GM18909 (cell line): ENCODE measurements around the gene RFX7.
A peak's percentile ranks its signal among the peaks of the same experiment; 100 is the strongest.
"Not testable (repeated sequence)": the region's sequence is repeated elsewhere in the genome, so short reads cannot be mapped to it uniquely, and the experiment has no call there.

Source experiments
- ATAC-seq: cut with Tn5 transposase; IDR thresholded peaks from one replicate; pipeline ENCODE4 v1.9.1; 2021; ENCODE audit warnings: mild to moderate bottlenecking; ENCODE audit not compliant: unreplicated experiment, poor library complexity

Gene RFX7

DNA sequence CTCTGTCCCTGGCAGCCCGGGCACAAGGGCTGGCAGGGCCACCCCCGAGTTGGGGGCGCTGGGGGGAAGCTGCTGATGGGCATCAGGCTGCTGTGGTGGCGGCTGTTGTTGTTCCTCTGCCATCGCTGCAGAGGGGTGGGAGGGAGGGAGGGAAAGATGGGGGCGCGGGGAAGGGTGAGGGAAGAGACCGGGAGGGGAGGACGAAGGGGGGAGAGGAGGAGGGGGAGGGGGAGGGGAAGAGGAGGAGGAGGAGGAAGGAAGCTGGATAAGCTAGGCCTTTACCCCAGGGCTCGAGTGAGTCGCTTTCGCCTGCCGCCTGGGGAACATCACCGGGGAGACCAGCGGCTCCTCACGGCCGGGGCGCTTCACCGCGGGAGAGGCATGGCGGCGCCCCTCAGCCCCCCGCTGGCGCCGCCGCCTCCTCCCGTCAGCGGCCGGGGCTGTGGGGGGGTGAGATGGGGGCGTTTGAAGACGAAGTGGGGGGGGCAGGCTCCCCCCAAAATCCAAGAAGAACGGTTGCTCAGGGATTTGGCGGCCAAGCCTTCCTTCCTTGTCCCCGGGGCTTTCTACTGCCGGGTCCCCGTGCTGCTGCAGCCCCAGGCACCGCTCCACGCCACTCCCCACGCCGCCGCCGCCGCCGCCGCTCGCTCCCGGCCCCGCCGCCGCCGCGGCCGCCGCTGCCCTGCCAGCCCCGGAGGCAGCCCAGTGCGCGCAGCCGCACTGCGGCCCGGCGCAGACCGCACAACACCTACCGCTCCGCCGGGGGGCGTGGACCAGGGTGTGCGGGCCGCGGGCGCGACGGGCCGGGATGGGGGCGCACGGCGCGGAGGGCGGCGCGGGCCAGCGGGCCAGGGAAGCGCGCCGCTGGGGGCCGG lies at the start of gene RFX7:
Gene RFX7 (minus strand): TSS at position 717 of the 875 bp plus-strand sequence. CDS start 594 bp downstream, at position 123.
- ATAC-seq = peak; percentile 60

DNA sequence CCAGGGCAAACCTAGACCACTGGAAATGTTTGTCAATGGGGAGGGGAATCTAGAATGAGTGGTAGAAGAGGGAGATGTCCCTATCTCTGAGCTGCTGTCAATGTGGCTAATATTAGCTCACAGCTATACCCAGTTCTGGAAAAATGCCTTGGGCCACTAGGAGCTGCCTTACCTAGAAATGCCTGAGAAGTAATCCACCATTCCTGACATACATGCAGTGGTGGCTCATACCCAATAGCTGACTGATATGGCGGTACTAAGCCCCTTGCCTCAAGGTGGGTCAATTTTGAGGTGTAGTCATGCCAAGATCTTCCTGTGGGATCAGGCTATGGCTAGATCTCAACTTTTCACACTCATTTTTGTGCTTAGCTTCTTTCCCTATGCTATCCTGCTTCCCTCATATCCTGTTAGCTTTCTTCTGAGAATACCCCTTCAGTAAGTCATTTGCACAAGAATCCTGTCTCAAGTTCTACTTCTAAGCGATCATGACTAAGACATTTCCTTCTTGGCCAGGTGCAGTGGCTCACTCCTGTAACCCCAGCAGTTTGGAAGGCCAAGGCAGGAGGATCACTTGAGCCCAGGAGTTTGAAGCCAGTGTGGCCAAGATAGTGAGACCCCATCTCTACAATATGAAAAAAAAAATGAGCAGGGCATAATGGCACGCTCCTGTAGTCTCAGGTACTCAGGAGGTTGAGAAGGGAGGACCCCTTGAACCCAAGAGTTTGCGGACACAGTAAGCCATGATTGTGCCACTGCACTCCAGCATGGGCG lies 49.1 kb upstream of the RFX7 start:
- no peak for ATAC-seq

DNA sequence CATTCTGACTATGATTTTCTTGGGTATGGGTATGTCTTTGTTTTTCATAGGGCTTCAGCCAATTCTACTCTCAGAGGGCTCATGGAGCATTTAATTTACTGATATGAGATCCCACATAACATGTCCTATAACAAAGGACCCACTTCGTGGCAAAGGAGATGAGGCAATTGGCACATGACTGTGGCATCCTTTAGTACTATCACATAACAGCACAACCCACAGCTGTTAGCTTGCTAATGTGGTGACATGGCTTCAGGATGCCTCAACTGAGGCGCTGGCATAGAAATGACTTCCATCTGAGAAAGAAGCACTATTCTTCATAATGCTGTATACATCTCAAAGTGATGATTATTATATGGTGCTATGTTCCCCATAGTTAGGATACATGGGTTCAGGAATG lies 48.1 kb upstream of the RFX7 start:
- ATAC-seq = no peak

DNA sequence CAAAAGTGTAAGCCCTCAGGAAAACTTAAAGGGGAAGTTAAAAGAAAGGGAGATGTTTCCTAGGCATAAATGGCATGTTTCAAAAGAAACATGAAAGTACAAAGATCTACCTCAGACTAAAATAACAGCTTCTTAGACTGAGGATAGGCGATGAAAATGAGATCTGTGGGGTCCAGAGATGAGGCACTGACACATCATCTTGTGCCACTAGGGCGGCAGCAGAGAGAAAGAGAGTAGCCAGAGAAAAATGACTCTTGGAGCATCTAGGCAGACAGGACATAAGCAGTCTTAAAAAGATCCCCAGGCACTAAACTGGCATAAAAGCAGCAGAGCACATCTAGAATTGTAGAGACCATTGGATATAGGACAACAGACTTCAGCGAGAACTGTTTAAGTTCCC lies 42.5 kb upstream of the RFX7 start:
- ATAC-seq = no peak

DNA sequence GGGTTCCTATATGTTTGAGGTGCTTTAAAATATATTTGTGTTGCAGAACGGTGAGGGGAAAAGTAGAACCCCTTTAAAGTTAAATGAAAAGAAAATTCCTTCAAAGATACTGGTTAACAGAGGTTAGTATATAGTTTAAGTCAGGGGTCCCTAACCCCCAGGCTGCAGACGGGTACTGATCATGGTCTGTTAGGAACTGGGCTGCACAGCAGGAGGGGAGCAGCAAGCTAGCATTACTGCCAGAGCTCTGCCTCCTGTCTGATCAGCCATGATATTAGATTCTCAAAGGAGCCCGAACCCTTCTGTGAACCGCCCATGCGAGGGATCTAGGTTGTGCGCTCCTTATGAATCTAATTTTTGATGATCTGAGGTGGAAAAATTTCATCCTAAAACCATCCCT lies 37.5 kb upstream of the RFX7 start:
- no peak for ATAC-seq

DNA sequence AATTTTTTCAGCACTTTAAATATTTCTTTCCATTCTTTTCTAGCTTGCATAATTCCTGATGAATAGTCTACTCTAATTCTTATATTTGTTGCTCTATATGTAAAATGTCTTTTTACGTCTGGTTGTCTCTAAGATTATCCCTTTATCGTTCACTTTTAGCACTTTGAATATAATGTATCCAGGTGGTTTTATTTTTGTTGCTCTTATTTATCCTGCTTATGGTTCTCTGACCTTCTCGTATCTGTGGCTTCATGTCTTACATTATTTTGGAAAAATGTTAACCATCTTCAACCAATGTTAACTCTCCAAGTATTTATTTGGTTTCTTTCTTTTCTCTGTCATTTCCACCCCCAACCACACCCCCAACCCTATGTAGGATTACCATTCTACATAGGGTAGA lies 30.0 kb upstream of the RFX7 start:
- ATAC-seq = no peak

DNA sequence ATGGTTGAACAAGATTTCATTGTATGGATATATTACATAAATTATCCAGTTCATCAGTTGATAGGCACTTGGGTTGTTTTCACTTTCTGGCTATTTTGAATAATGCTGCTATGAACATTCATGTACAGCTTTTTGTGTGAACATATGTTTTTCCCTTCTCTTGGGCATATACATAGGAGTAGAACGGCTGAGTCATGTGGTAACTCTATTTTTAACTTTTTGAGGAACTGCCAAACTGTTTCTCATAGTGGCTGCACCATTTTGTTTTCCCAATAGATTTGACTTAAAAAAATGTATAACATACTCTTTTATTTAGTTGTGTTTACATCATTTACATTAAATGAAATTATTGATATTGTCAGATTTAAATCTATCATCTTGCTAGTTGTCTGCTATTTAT lies 28.8 kb upstream of the RFX7 start:
- ATAC-seq = no peak

DNA sequence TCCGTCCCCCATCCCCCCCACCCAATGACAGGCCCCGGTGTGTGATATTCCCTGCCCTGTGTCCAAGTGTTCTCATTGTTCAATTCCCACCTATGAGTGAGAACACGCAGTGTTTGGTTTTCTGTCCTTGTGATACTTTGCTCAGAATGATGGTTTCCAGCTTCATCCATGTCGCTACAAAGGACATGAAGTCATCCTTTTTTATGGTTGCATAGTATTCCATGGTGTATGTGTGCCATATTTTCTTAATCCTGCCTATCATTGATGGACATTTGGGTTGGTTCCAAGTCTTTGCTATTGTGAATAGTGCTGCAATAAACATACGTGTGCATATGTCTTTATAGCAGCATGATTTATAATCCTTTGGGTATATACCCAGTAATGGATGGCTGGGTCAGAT lies 22.8 kb upstream of the RFX7 start:
- ATAC-seq = not testable (repeated sequence)

DNA sequence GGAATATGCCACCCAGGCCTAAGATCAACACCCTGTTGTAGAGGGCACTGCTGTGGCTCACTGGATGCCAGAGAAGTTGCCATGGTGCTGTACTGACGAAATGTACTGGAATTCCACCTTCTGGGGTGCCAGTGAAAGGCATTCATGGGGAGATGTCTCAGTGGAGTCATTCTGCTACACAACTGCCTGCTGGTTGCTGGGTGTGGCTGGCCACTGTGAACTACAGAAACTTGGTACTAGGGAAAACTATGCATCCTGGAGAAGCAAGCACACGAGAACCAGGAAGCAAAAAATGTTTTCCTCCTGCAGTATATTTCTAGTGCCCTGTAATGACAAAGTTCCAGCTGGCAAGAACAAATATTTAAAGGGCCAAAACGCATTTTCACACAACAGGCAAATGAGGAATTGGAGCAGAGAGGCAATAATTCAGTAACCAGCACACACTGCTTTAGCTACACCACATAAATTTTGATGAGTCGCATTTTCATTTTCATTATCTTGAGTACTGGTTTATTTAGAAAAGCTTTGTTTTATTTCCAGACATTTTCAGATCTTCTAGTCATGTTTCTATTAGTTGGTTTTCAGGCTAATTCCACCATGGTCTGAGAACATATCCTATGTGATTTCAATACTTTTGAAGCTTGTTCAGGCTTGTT lies 18.3 kb upstream of the RFX7 start:
- ATAC-seq = no peak

DNA sequence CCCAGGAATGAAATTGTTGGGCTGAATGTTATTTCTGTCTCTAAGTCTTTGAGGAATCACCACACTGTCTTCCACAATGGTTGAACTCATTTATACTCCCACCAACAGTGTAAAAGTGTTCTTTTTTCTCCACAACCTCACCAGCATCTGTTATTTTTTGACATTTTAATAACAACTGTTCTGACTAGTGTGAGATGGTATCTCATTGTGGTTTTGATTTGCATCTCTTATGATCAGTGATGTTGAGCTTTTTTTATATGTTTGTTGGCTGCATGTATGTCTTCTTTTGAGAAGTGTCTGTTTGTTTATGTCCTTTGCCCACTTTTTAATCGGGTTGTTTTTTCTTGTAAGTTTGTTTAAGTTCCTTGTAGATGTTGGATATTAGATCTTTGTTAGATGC lies 13.6 kb upstream of the RFX7 start:
- not testable (repeated sequence) for ATAC-seq

DNA sequence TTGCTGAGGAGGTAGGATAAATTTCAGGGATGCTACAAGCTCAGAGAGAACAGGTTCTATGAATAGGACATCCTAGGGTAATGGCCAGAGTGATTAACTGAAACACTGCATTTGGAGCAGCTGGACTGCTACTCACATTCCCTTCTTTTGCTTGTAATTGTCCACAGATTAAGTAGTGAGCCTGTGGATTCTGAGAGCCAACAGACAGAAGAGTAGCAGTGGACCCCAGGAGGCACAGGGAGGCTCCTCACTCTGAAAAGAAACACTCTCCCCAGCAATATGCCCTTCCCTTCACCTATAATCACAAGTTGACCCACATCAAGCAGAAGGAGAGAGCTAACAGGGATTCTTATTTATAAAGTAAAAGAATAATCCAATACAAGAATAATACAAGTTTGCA lies 10.6 kb upstream of the RFX7 start:
- no peak for ATAC-seq

DNA sequence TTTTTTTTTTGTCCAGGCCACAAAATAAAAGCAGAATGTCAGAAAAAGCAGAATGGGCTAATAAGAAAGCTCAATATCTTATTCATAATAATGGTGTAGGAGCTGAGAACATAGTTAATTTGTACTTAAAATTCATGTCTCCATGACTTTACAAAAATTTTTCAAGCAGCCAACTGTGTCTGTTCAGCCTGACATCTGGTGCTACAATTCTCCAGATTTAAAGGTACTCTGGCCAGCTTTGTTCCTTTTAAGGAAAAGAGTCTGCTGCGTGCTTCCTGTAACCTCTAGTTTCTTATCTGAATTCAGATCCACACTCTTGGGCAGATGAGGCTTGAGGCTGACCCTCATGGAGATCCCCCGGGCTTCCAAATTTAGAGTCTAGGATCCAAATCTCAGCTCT lies 8.7 kb upstream of the RFX7 start:
- no peak for ATAC-seq

DNA sequence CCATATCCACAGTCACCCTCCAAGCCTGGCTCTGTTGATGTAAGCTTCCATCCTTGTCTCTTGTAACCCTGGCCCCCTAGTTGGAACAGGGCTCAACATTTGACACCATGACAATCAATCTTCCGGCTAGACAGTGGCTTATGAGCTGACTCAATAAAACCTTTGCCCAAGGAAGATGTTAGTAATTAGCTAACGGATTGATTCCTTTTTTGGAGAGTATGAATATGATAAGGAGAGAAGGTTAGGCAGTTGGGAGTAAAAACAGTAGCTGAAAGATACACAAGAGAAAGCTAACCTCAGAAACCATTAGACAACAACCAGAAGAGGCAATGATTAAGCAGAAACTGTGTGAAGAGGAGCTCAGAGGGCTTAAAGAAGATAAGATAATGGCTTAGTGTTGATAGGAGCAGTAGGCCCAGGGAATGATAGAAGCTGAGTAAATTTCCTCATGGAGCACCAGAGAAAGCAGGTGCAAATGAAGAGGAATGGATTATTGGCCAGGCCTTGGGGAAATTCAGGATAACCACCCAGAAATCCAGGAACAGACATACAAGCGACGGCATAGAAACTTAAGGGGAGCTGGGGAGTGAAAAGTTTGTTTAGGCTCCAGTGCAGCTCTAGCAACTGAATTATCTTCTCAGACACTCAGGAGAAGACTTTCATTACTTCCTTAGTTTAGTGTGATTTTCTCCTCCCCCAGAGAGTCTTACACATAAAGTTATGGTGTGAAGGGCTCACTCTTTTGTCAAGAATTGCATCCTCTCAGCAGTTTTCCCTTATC lies 7.8 kb upstream of the RFX7 start:
- no peak for ATAC-seq

DNA sequence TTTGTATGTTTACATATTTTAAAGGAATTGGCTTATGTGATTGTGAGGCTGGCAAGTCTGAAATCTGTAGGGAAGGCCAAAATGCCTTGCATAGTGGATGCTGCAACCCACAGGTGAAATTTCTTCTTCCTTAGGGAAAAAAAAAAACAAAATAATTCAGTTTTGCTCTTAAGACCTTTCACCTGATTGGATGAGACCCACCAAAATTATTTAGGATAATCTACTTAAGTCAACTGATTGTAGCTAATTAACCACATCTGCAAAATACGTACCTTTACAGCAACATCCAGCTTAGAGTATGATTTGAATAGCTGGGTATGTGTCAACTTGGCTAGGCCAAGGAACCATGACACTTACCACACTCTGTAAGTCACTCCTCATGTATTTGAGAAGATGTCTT lies 6.9 kb upstream of the RFX7 start:
- no peak for ATAC-seq

DNA sequence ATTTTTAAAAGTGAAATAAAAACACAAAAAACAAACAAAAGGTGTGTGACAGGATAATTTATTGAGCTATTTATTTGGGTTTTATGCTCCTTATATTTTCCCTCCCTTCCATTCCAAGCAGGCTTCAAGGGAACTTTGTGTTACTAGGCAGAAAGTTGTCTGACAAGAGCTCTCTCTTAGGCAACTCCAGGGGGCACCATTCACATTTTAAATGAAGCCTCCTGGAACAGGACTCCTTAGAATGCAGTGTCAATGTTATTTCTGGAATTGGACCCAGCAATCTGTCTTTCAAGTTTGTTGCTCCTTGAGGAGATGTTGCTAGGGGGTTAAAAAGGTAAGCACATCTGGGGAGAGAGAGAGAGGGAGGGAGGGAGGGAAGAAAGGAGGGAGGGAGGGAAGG lies 5.4 kb upstream of the RFX7 start:
- no peak for ATAC-seq

DNA sequence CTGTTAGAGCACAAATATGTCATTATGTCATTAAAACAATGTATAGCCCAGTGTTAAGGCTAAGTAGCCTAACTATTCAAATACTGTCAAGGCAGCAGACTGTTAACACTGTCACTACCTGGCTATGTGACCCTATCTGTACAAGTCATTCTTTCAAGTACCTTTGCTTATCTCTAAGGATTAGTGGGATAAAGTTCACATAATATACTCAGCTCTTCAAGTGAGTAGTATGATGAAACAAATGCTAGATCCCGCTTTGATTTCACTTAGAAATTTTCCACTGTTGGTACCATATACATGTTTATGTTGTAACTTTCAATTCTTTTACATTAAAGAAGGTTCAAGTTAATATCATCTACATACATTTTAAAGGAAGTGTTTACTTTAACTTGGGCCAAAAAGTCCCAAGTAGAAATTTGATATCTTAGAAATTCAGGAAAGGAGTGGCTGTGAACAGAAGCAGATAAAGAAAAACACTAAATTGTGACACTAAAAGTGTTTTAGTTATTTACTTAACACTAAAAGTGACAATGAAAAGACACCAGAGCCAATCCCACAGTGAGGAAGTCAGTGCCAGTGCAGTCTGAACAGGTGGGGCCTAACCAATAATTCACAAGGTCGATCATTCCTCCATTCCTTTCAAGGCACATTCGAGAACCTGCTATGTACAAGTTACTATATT lies 4.8 kb upstream of the RFX7 start:
- no peak for ATAC-seq

DNA sequence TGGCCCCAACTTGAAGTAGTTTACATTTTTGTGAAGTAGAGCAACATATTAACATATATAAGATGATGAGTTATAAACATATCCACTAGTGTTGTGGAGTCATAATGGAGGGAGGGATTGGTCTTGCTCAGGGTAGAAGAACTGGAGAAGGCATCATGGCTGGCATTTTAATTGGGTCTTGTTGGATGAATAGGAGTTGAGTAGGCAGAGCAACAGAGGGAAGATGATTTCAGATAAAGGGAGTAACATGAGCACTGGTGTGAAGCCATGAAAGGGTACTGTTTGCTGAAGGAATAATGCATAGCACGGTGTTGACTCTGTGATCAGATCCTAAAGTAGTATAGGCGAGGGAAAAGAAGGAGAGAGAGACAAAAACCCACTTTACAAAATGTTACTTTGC lies 3.6 kb upstream of the RFX7 start:
- no peak for ATAC-seq

DNA sequence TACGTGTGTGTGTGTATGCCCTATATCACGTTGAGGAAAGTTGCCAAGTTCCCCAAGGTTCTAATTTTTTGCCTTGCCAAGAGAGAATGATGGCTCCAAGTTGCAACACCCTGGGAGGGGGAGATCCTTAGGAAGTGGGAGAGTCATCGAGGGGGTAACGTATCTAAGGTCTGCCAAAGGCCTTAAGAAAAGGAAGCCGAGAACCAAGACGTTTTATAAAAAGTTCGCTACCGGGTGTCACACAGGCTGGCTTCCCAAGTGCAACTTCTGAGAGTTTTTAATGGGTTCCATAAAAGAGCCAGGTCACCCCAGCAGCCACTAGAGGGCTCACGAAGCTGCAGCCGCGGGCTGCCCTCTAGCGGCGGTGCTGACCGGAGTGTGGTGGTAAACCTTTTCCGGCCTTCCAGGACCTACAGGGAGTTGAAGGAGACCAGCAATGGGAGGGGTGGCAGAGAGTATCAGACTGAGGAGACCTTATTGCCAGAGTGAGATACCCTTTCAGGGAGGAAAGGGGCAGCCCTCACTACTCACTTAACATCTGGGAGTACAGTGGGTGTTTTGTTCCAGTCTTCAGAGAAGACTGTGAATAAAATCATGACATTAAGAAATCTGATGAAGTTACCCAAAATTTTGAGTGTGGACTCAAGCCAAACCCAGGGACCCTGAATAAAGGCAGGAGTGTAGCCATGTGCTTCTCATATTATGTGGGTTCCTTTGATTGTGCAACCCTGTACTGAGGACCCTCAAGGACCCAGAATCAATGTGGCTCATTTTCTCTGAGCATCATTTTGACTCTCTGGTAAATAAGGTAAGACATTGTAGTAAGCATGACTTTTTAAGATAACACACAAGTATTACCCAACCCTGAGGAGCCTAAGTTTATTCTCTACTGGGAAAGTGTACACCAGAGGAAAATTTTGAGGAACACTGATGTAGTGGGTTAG lies 2.5 kb upstream of the RFX7 start:
- ATAC-seq = peak; percentile 64
